Ectodermal cell (in vitro differentiated cells): Measurements from ENCODE around the gene MRPS27.

Experiments used
- H3K27ac ChIP-seq: 2 replicates; pipeline ENCODE4 v1.7.0; 2013; ENCODE audit warnings: mild to moderate bottlenecking, low read depth, low read length; ENCODE audit not compliant: insufficient read depth, poor library complexity, severe bottlenecking
- H3K27me3 ChIP-seq: 2 replicates; pipeline ENCODE4 v1.7.0; 2013; ENCODE audit warnings: mild to moderate bottlenecking, low read length; ENCODE audit not compliant: insufficient read depth, control insufficient read depth, poor library complexity, severe bottlenecking
- H3K36me3 ChIP-seq: one replicate; pipeline ENCODE4 v1.7.0; 2013; ENCODE audit warnings: low read length; ENCODE audit not compliant: control insufficient read depth, insufficient read depth
- H3K4me1 ChIP-seq: one replicate; pipeline ENCODE4 v1.7.0; 2013; ENCODE audit warnings: low read length; ENCODE audit not compliant: control insufficient read depth, insufficient read depth
- H3K4me3 ChIP-seq: 2 replicates; pipeline ENCODE4 v1.7.0; 2013; ENCODE audit warnings: low read depth, low read length, control low read depth; ENCODE audit not compliant: insufficient read depth
- H3K9me3 ChIP-seq: 2 replicates; pipeline ENCODE4 v1.7.0; 2013; ENCODE audit warnings: mild to moderate bottlenecking, low read length, moderate library complexity; ENCODE audit not compliant: control insufficient read depth
- WGBS, 2 experiments: methylation state at CpG; one replicate each; pipeline ENCODE4 v1.1.7; 2013; ENCODE audit warnings: missing lambda C conversion rate in 2 of 2; 5-methylcytosine and 5-hydroxymethylcytosine counted together

MRPS27 gene

DNA sequence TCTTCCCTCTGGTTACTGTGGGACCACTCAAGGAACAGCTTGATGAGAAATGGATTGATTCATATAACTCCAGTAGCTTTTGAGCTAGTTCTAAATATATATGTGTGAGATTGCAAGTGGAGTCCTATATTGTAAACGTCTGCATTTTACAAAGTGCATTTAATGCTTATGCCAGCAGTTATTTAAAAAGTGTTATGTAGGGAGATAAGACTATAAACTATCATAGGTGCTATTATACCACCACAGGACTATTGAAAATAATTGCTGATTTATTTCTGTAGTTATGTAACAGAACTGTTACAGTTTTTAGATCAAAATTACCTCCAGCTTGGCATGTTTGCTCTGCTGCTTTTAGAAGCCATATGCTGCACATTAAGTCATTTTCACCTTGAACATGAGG is 36.3 kb upstream of the MRPS27 start:
- Histone ChIP-seq H3K36me3 (peaks cover 8% of the 10 kb centered on the region), H3K9me3 (no peaks in the 10 kb centered on the region), H3K4me1 (no peaks in the 10 kb centered on the region), H3K27ac (no peak overlapping the region), H3K4me3 (no peak overlapping the region), H3K27me3 (no peaks in the 10 kb centered on the region)
- 93 to 100% methylated on average over 1 of the region's 1 CpG for WGBS, 2 experiments

DNA sequence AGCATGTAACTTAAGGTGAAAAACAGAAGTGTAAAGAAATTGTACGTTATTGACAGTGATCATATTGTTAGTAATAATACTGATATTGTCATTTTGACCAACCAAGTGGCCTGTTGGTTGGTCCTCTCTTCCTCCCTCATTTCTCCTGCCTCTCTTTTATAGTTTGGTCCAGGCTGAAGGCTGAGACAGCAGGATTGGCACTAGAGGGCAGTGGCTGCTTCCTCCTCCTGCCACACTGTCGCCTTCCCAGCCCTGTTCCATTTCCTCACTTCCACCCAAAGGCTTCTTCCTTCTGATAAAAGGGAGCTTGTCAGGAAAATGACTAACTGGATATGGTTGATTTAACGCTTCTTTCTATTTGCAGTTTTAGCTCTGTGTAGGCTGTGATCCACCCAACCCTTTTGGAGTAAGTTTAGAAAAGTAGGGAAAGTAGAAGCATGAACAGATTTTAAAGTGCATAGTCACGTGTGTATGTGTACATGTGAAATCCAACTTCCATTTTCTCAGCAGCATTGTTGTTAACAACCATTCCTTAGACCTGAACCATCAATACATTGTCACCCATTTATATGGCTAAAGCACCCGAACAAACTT is 35.8 kb upstream of the MRPS27 start:
- Histone ChIP-seq H3K9me3 (no peaks in the 10 kb centered on the region), H3K4me1 (no peaks in the 10 kb centered on the region), H3K27me3 (no peaks in the 10 kb centered on the region), H3K4me3 (no peak overlapping the region), H3K36me3 (peaks cover 3% of the 10 kb centered on the region), H3K27ac (no peak overlapping the region)
- 68 to 79% methylated on average over 4 to 5 of the region's 5 CpGs for WGBS, 2 experiments

DNA sequence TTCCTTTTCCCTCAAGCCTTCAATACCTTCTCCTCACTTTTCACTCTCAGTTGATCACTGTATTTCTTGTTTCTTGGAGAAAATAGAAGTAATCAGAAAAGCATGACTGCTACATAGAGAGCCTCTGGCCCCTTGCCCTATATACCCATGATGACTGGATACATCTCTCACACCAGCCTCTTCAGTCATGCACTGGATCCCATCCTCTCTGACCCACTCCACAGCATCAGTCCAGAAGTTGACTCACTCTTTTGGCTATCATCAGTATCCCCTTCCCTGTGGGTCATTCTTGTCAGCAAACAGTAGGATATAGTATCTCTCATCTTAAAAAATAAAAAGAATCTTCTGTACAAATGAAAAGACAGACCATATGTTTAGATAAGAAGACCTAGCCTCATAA is 33.0 kb upstream of the MRPS27 start:
- Histone ChIP-seq H3K9me3 (no peaks in the 10 kb centered on the region), H3K4me1 (no peaks in the 10 kb centered on the region), H3K36me3 (no peaks in the 10 kb centered on the region), H3K4me3 (no peak overlapping the region), H3K27ac (no peak overlapping the region), H3K27me3 (no peaks in the 10 kb centered on the region)

DNA sequence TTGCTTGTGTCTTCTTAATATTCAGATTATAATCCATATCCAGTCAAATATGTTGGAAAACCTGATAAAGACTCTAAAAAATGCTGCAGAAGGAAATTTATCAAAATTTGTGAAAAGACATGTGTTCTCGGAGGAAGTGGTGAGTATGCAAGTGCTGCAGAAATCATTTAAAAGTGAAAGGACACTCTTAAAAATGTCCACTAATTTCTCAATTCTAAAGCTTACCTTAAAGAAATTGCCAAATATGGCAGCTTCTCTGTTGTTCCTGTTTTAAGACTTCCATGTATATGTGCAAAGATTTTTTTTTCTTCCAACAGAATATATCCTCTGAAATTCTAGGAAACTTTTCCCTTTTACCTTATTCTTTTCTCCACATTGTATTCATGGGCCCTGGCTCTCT is 32.6 kb upstream of the MRPS27 start:
- H3K36me3 ChIP-seq, result no peaks in the 10 kb centered on the region
- WGBS, 2 experiments, result 93 to 100% methylated on average over 1 of the region's 1 CpG
- H3K4me1 ChIP-seq, result no peaks in the 10 kb centered on the region
- H3K27ac ChIP-seq, result no peak overlapping the region
- no peaks in the 10 kb centered on the region for H3K27me3 ChIP-seq
- H3K9me3 ChIP-seq, result no peaks in the 10 kb centered on the region
- no peak overlapping the region for H3K4me3 ChIP-seq

DNA sequence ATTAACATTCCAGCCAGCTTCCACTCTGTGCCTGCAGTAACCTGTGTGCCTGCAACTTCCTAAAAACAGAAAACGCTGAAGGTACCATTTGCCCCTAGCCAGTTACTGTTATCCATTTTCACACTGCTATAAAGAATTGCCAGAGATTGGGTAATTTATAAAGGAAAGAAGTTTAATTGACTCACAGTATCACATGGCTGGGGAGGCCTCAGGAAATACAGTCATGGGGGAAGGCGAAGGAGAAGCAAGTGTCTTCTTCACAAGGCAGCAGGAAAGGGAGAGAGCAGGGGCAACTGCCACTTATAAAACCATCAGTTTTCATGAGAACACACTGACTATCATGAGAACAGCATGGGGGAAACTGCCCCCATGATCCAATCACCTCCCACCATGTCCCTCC is 31.3 kb upstream of the MRPS27 start:
- Histone ChIP-seq H3K36me3 (no peaks in the 10 kb centered on the region), H3K4me3 (no peak overlapping the region), H3K27me3 (no peaks in the 10 kb centered on the region), H3K4me1 (no peaks in the 10 kb centered on the region), H3K9me3 (no peaks in the 10 kb centered on the region), H3K27ac (no peak overlapping the region)
- WGBS, 2 experiments, result 91 to 96% methylated on average over 2 of the region's 2 CpGs

DNA sequence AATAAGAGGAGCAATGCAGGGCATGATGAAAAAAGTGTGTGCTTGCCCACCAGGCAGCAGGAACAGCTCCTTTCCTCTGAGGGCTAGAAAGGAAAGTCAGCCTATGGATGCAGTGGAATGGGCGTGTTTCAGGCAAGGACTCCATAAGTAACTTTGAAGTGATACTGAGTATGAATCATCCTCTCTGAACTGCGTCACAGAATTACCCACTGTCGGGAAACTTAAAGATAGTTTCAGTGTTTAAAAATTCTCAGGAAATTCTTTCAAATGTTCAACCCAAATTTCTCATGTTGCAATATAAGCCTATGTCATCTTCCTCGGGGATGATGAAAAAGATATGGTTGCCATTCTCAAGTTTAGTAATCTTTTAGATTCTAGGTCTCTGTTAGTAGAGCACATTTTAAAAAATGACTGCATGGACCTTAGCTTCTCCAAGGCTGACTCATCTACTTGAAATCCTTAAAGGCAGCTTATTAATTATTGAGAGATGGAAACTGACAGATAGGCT is 27.8 kb upstream of the MRPS27 start:
- no peak overlapping the region for H3K4me3 ChIP-seq
- H3K27ac ChIP-seq, result no peak overlapping the region
- 89 to 98% methylated on average over 4 of the region's 4 CpGs for WGBS, 2 experiments
- no peaks in the 10 kb centered on the region for H3K27me3 ChIP-seq
- peaks cover 4% of the 10 kb centered on the region for H3K36me3 ChIP-seq
- H3K4me1 ChIP-seq, result no peaks in the 10 kb centered on the region
- H3K9me3 ChIP-seq, result no peaks in the 10 kb centered on the region

DNA sequence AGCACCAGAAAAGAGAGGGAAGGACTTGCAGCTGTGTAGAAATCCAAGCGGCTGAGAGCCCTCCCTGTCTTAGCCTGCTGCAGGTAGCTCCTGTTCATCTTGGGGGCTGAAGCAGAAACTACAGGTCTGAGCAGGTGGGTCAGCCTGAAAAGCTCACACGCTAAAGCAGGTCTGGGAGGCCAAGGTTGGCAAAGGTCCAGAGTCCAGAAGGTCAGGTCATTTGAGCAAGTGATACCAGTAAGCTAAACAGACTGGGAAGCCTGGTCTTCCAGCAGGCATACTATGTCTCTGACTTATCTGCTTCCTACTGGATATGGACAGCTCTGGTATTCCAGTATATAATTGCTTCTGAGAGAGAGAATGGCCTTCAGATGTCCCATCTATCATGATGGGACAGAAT is 26.4 kb upstream of the MRPS27 start:
- H3K27me3 ChIP-seq, result no peaks in the 10 kb centered on the region
- H3K4me3 ChIP-seq, result no peak overlapping the region
- 93 to 98% methylated on average over 2 of the region's 2 CpGs for WGBS, 2 experiments
- H3K27ac ChIP-seq, result no peak overlapping the region
- peaks cover 5% of the 10 kb centered on the region for H3K36me3 ChIP-seq
- no peaks in the 10 kb centered on the region for H3K9me3 ChIP-seq
- no peaks in the 10 kb centered on the region for H3K4me1 ChIP-seq

DNA sequence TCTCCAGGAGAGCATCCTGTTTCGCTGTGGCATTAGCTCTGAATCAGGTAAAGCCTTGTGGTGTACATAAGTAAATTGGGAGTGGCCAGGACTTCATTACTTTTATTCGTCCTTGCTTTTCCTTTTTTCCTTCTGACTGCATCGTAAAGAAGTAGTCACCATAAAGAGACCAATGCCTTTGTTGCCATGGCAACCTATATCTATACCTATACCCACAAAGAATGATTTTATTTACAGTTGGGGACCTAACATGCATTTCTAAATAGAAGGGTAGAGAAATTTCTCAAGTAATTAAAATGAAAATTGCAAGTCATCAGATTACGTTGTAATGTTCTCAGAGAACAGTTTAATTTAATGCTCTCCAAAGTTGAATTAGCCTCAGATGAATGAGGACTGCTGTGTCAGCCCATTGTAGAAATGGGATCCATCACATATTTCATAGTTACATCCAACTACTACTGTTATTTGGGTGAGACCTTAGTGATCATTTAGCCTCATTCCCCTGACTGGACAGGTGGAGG is 18.7 kb upstream of the MRPS27 start:
- WGBS, 2 experiments, result 93 to 94% methylated on average over 4 of the region's 4 CpGs
- Histone ChIP-seq H3K36me3 (peaks cover 8% of the 10 kb centered on the region), H3K27me3 (no peaks in the 10 kb centered on the region), H3K4me1 (no peaks in the 10 kb centered on the region), H3K9me3 (no peaks in the 10 kb centered on the region), H3K27ac (no peak overlapping the region), H3K4me3 (no peak overlapping the region)

DNA sequence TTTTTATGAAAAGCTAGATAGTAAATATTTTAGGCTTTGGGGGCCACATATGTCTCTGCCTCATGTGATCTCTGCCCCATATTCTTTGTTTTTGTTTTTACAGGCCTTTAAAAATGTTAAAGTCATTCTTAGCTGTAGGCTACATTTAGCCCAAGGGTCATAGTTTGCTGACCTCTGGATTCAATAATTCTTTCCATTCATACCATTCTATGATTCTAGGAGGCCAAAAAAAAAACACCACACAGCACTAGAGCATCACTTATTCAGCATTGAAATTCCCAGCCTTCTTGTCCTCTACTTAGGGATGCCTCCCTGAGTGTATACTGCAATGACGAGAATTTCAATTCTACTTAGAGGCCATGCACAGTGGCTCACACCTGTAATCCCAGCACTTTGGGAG is 17.1 kb upstream of the MRPS27 start:
- Histone ChIP-seq H3K36me3 (peaks cover 4% of the 10 kb centered on the region), H3K4me3 (no peak overlapping the region), H3K27ac (no peak overlapping the region), H3K27me3 (no peaks in the 10 kb centered on the region), H3K4me1 (no peaks in the 10 kb centered on the region), H3K9me3 (no peaks in the 10 kb centered on the region)
- WGBS, 2 experiments, result 79 to 89% methylated on average over 1 of the region's 1 CpG

DNA sequence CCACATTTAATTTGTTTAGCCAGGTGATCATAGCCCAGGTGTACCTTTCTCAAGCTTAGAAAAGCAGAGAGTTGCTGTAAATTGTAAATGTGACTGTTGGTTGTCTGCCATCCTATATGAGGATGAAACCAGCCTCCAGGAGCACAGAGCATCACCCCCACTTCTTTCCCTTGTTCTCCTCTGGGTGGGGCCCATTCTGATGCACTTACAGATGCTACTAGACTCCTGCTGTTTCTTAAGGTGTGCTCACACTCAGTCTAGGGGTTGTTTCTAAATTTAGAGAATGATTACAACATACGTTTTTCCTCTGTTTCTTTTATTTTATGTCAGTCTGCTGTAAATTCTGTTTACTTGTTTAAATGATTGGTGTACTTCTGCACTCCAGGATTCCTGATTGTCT is 10.7 kb upstream of the MRPS27 start:
- Histone ChIP-seq H3K4me1 (no peaks in the 10 kb centered on the region), H3K27ac (no peak overlapping the region), H3K4me3 (no peak overlapping the region), H3K36me3 (peaks cover 10% of the 10 kb centered on the region), H3K27me3 (no peaks in the 10 kb centered on the region), H3K9me3 (no peaks in the 10 kb centered on the region)
- 100% methylated on average over 1 of the region's 1 CpG; no CpG with 5 or more reads in 1 of the 2 experiments for WGBS, 2 experiments

DNA sequence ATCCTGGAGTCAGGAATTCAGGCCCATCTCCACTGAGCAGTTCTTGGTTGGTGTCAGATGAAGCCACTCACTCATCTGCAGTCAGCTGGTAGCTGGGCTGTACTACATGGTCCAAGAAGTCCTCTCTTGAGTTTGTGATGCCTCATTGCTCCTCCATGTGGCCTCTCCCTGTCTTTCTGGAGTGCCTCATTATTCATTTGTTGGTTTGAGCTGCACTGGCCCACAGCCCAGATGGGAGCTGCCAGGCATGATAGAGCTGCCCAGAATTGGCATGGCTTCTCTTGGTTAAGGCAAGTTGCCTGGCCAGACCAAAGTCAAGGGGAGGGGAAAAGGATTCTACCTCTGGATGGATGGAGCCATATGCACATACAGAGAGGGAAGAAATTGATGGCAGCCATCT is 8.1 kb upstream of the MRPS27 start:
- Histone ChIP-seq H3K4me3 (no peak overlapping the region), H3K27ac (no peak overlapping the region), H3K4me1 (no peaks in the 10 kb centered on the region), H3K36me3 (peaks cover 10% of the 10 kb centered on the region), H3K27me3 (no peaks in the 10 kb centered on the region), H3K9me3 (no peaks in the 10 kb centered on the region)
